AG08396 (cell line): ENCODE data around the gene KCNMB2.

Source experiments
- DNase-seq: peaks from one replicate; pipeline ENCODE4 v3.0.0; 2012; ENCODE audit warnings: low spot score, mixed read lengths

The KCNMB2 gene

GRCh38 chr3:178761461-178761860, 225.2 kb downstream of the KCNMB2 start:
- DNase-seq: no peak

GRCh38 chr3:178762385-178762784, 226.1 kb downstream of the KCNMB2 start:
- no peak for DNase-seq

GRCh38 chr3:178765472-178765871, 229.2 kb downstream of the KCNMB2 start:
- no peak for DNase-seq

GRCh38 chr3:178767581-178767980, 231.3 kb downstream of the KCNMB2 start:
- DNase-seq: no peak

- no peak for DNase-seq
These were observed 232.0 kb downstream of the KCNMB2 start for GRCh38 chr3:178768072-178768864.

GRCh38 chr3:178771511-178771910, 235.3 kb downstream of the KCNMB2 start:
- no peak for DNase-seq

- no peak for DNase-seq
These were observed 236.5 kb downstream of the KCNMB2 start for GRCh38 chr3:178772746-178773145.

- DNase-seq: no peak
These were observed 237.1 kb downstream of the KCNMB2 start for GRCh38 chr3:178773358-178773757.

GRCh38 chr3:178777718-178778411, 241.6 kb downstream of the KCNMB2 start:
- DNase-seq: peak; percentile 32

GRCh38 chr3:178778589-178778988, 242.4 kb downstream of the KCNMB2 start:
- no peak for DNase-seq

- no peak for DNase-seq
These were observed 249.7 kb downstream of the KCNMB2 start for GRCh38 chr3:178785961-178786360.

- no peak for DNase-seq
These were observed 251.7 kb downstream of the KCNMB2 start for GRCh38 chr3:178787960-178788359.

- no peak for DNase-seq
These were observed 258.5 kb downstream of the KCNMB2 start for GRCh38 chr3:178794711-178795110.

GRCh38 chr3:178795349-178795748, 259.1 kb downstream of the KCNMB2 start:
- no peak for DNase-seq

GRCh38 chr3:178802259-178802658, 266.0 kb downstream of the KCNMB2 start:
- DNase-seq: no peak

- no peak for DNase-seq
These were observed 266.9 kb downstream of the KCNMB2 start for GRCh38 chr3:178802993-178803693.

- DNase-seq: no peak
These were observed 268.4 kb downstream of the KCNMB2 start for GRCh38 chr3:178804606-178805005.

GRCh38 chr3:178805741-178806140, 269.5 kb downstream of the KCNMB2 start:
- DNase-seq: no peak

GRCh38 chr3:178806651-178807050, 270.4 kb downstream of the KCNMB2 start:
- no peak for DNase-seq

- DNase-seq: no peak
These were observed 271.5 kb downstream of the KCNMB2 start for GRCh38 chr3:178807694-178808093.

GRCh38 chr3:178808748-178809147, 272.5 kb downstream of the KCNMB2 start:
- no peak for DNase-seq

GRCh38 chr3:178810181-178810580, 273.9 kb downstream of the KCNMB2 start:
- DNase-seq: no peak

GRCh38 chr3:178822722-178823121, 286.5 kb downstream of the KCNMB2 start:
- DNase-seq: no peak
